Measurements from ENCODE around the gene THRAP3. TPM values are rescaled to one million over a fixed set of nuclear protein-coding genes. Genes with fewer than 3 reads are reported as not detected.

THRAP3 gene
- total and polyA plus RNA-seq, 9 of the 15 experiments (the other 6 are each of a cell fraction or from before 2014, with no cell fraction given), result 66.2 to 135 (median 113) TPM

DNA sequence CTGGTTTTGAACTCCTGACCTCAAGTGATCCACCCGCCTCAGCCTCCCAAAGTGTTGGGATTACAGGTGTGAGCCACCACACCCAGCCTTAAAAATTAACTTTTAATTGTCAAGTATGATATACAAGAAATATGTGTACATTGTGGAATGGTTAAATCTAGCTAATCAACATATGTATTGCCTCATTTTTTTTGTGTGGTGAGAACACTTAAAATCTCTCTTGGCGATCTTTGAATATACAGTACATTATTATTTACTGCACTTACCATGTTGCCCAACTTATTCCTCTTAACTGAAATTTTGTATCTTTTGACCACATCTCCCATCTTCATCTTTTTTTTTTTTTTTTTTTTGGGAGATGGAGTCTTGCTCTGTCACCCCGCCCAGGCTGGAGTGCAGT, 23.3 kb downstream of the THRAP3 start:
- peak overlapping the region; percentile 93; the same call in 2 of the 3 replicates for H3K27ac ChIP-seq (ENCODE audit: extremely low read depth, low read depth, low read length)
- 69% methylated on average over 3 of the region's 3 CpGs for WGBS (ENCODE audit: insufficient coverage, low coverage, missing lambda C conversion rate)
- H2AFZ ChIP-seq (ENCODE audit: low read depth, low read length), result no peak overlapping the region
- H3K4me2 ChIP-seq (ENCODE audit: insufficient read depth, low read length), result no peak overlapping the region
- peaks cover 16 to 35% of the 10 kb centered on the region in 2 experiments; a peak in 4 of 5 replicates for H3K4me1 ChIP-seq (replicated peaks in 1 of 2; ENCODE audit: control insufficient read depth in 2 of 2, insufficient read depth in 2 of 2, low read length in 2 of 2)
- no TSS peak for BruUV-seq (replicated peaks)
- ChIA-PET CTCF (ENCODE audit: low intra/inter-chr PET ratio) (no interaction called here), POLR2A (interaction anchor here (1.1 to 4.7 kb wide), 5 partner anchors 9 to 23 kb away, joined by 3 to 33 read pairs (median 5); partner anchors contain the start of gene THRAP3)
- peaks cover 88% of the 10 kb centered on the region for H3K79me2 ChIP-seq (ENCODE audit: control insufficient read depth, insufficient read depth, low read length)
- FAIRE-seq (no peak), DNase-seq (ENCODE audit: extremely low read depth in 1 of 4, low spot score in 3 of 4) (no peak), ATAC-seq (no peak)
- H3K9me3 ChIP-seq (replicated peaks; ENCODE audit: control insufficient read depth, insufficient read depth, low read depth, low read length), result no peaks in the 10 kb centered on the region
- intact Hi-C loops (cut with micrococcal nuclease) (no loop called here), in situ Hi-C loops (cut with MboI) (no loop called here)
- H3K27me3 ChIP-seq (ENCODE audit: control insufficient read depth in 2 of 2, insufficient read depth in 2 of 2, low read length in 2 of 2), result no peaks in the 10 kb centered on the region
- H3K36me3 ChIP-seq (ENCODE audit: control insufficient read depth, insufficient read depth, low read length), result peaks cover 36% of the 10 kb centered on the region
- H3K9me1 ChIP-seq (ENCODE audit: control insufficient read depth, insufficient read depth, low read length), result peaks cover 6% of the 10 kb centered on the region
- peak overlapping the region in 1 of 2 experiments; percentile 68; a peak in 1 of 4 replicates for H3K9ac ChIP-seq (ENCODE audit: insufficient read depth in 1 of 2, low read depth in 2 of 2, low read length in 2 of 2)
- no peak overlapping the region for H3K4me3 ChIP-seq
- H4K20me1 ChIP-seq (replicated peaks; ENCODE audit: control insufficient read depth, insufficient read depth, low read length), result no peaks in the 10 kb centered on the region; the same call in 1 of the 2 replicates
- TF ChIP-seq ZNF384 (IDR thresholded peaks at IDR 0.05; ENCODE audit: low read depth, low read length) (peak; percentile 66), CEBPG (CRISPR knock-in tag; IDR thresholded peaks at IDR 0.05) (no peak), CEBPG (tag; conservative IDR thresholded peaks at IDR 0.05 in 1 of 2, IDR thresholded peaks at IDR 0.05 in 1 of 2) (peak in 1 of 2 experiments; percentile 83; a peak in 3 of 4 replicates), ZNF668 (CRISPR knock-in tag; IDR thresholded peaks at IDR 0.05) (0 out of 2 replicates have a peak, but pooled peaks have one; percentile 48), ZNF444 (CRISPR knock-in tag; IDR thresholded peaks at IDR 0.05) (0 out of 2 replicates have a peak, but pooled peaks have one; percentile 25), NR2C1 (IDR thresholded peaks at IDR 0.05) (peak; percentile 11; the same call in 1 of the 2 replicates), NR2C1 (tag; IDR thresholded peaks at IDR 0.05) (no peak), DNMT1 (IDR thresholded peaks at IDR 0.05) (no peak), CEBPB (tag; IDR thresholded peaks at IDR 0.05) (peak; percentile 67), ZNF12 (CRISPR knock-in tag; IDR thresholded peaks at IDR 0.05) (no peak), PPARD (CRISPR knock-in tag; IDR thresholded peaks at IDR 0.05) (no peak)
- TF ChIP-seq, protein P1, sequence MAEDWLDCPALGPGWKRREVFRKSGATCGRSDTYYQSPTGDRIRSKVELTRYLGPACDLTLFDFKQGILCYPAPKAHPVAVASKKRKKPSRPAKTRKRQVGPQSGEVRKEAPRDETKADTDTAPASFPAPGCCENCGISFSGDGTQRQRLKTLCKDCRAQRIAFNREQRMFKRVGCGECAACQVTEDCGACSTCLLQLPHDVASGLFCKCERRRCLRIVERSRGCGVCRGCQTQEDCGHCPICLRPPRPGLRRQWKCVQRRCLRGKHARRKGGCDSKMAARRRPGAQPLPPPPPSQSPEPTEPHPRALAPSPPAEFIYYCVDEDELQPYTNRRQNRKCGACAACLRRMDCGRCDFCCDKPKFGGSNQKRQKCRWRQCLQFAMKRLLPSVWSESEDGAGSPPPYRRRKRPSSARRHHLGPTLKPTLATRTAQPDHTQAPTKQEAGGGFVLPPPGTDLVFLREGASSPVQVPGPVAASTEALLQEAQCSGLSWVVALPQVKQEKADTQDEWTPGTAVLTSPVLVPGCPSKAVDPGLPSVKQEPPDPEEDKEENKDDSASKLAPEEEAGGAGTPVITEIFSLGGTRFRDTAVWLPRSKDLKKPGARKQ (CRISPR knock-in tag; IDR thresholded peaks at IDR 0.05), result 0 out of 2 replicates have a peak, but pooled peaks have one; percentile 25
- TF ChIP-seq, protein P2, sequence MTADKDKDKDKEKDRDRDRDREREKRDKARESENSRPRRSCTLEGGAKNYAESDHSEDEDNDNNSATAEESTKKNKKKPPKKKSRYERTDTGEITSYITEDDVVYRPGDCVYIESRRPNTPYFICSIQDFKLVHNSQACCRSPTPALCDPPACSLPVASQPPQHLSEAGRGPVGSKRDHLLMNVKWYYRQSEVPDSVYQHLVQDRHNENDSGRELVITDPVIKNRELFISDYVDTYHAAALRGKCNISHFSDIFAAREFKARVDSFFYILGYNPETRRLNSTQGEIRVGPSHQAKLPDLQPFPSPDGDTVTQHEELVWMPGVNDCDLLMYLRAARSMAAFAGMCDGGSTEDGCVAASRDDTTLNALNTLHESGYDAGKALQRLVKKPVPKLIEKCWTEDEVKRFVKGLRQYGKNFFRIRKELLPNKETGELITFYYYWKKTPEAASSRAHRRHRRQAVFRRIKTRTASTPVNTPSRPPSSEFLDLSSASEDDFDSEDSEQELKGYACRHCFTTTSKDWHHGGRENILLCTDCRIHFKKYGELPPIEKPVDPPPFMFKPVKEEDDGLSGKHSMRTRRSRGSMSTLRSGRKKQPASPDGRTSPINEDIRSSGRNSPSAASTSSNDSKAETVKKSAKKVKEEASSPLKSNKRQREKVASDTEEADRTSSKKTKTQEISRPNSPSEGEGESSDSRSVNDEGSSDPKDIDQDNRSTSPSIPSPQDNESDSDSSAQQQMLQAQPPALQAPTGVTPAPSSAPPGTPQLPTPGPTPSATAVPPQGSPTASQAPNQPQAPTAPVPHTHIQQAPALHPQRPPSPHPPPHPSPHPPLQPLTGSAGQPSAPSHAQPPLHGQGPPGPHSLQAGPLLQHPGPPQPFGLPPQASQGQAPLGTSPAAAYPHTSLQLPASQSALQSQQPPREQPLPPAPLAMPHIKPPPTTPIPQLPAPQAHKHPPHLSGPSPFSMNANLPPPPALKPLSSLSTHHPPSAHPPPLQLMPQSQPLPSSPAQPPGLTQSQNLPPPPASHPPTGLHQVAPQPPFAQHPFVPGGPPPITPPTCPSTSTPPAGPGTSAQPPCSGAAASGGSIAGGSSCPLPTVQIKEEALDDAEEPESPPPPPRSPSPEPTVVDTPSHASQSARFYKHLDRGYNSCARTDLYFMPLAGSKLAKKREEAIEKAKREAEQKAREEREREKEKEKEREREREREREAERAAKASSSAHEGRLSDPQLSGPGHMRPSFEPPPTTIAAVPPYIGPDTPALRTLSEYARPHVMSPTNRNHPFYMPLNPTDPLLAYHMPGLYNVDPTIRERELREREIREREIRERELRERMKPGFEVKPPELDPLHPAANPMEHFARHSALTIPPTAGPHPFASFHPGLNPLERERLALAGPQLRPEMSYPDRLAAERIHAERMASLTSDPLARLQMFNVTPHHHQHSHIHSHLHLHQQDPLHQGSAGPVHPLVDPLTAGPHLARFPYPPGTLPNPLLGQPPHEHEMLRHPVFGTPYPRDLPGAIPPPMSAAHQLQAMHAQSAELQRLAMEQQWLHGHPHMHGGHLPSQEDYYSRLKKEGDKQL (CRISPR knock-in tag; IDR thresholded peaks at IDR 0.05; ENCODE audit: borderline replicate concordance), result no peak
- TF ChIP-seq, protein P3, sequence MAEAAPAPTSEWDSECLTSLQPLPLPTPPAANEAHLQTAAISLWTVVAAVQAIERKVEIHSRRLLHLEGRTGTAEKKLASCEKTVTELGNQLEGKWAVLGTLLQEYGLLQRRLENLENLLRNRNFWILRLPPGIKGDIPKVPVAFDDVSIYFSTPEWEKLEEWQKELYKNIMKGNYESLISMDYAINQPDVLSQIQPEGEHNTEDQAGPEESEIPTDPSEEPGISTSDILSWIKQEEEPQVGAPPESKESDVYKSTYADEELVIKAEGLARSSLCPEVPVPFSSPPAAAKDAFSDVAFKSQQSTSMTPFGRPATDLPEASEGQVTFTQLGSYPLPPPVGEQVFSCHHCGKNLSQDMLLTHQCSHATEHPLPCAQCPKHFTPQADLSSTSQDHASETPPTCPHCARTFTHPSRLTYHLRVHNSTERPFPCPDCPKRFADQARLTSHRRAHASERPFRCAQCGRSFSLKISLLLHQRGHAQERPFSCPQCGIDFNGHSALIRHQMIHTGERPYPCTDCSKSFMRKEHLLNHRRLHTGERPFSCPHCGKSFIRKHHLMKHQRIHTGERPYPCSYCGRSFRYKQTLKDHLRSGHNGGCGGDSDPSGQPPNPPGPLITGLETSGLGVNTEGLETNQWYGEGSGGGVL (CRISPR knock-in tag; IDR thresholded peaks at IDR 0.05), result no peak

All from K562 (cell line).